ENCODE data around the gene EGFR.

EGFR gene

DNA sequence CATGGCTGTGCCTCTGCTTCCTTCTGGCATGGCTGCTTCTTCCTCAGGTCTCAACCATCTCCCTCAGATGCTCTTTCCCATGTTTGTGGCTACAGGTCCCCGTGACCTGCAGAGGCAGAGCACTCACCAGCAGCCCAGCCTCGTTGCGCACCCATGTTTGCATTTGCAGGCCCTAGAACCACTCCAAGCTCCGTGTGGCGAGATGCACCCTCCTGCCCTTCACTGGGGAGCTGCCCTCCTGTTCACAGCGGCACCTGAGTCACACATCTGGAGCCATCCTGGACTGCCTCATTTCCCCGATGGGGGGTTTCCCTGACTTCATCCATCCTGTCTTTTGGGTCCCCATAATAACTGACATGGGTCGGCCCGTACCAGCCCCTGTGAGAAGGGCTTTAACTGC lies 35.9 kb downstream of the EGFR start:
- DNase-seq (ENCODE audit: extremely low read depth, low read depth) = no peak
- TF ChIP-seq, protein P1, sequence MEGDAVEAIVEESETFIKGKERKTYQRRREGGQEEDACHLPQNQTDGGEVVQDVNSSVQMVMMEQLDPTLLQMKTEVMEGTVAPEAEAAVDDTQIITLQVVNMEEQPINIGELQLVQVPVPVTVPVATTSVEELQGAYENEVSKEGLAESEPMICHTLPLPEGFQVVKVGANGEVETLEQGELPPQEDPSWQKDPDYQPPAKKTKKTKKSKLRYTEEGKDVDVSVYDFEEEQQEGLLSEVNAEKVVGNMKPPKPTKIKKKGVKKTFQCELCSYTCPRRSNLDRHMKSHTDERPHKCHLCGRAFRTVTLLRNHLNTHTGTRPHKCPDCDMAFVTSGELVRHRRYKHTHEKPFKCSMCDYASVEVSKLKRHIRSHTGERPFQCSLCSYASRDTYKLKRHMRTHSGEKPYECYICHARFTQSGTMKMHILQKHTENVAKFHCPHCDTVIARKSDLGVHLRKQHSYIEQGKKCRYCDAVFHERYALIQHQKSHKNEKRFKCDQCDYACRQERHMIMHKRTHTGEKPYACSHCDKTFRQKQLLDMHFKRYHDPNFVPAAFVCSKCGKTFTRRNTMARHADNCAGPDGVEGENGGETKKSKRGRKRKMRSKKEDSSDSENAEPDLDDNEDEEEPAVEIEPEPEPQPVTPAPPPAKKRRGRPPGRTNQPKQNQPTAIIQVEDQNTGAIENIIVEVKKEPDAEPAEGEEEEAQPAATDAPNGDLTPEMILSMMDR (IDR thresholded peaks at IDR 0.05; ENCODE audit: low read depth, low read length, missing control alignments) = no peak
- no peak overlapping the region for H3K4me3 ChIP-seq (replicated peaks; ENCODE audit: low read depth, low read length)

DNA sequence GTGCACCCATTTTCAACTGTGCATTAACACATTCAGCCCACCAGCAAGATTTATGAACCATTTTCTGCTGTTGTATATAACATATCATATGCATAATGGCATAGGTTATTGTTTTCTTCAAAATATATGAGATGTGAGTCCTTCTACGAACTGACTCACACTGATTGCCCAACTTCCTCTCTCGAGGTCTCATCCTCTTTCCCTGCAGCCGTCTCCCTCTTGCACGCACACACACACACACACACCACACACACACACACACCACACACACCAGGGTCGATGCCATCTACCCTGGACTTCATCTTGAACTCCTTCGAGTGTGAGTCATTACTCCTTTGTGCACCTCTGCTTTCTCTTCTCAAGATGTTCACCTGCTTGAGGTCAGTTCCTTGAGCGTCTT lies 36.7 kb downstream of the EGFR start:
- no peak overlapping the region for H3K4me3 ChIP-seq (replicated peaks; ENCODE audit: low read depth, low read length)
- TF ChIP-seq, protein P1 (IDR thresholded peaks at IDR 0.05; ENCODE audit: low read depth, low read length, missing control alignments) = no peak
- no peak for DNase-seq (ENCODE audit: extremely low read depth, low read depth)

DNA sequence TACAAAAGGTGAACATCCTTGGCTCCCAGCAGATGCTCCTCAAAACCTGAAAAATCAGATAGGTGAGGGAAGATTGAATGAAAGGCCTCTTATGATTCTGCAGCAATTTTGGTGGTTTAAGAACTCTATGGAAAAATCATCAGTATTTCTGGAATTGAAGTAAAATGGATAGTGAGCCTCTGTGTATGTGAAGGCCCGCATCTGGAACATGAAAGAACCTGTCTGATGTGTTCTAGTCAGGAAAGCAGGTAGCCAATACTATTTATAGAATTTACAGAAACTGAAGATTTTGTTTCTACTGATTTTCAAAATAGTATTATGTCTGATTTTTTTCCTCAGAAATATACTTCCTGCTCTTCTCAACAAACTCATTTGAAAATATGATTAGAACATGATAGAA lies 37.3 kb downstream of the EGFR start:
- TF ChIP-seq, protein P1 (IDR thresholded peaks at IDR 0.05; ENCODE audit: low read depth, low read length, missing control alignments) = no peak

DNA sequence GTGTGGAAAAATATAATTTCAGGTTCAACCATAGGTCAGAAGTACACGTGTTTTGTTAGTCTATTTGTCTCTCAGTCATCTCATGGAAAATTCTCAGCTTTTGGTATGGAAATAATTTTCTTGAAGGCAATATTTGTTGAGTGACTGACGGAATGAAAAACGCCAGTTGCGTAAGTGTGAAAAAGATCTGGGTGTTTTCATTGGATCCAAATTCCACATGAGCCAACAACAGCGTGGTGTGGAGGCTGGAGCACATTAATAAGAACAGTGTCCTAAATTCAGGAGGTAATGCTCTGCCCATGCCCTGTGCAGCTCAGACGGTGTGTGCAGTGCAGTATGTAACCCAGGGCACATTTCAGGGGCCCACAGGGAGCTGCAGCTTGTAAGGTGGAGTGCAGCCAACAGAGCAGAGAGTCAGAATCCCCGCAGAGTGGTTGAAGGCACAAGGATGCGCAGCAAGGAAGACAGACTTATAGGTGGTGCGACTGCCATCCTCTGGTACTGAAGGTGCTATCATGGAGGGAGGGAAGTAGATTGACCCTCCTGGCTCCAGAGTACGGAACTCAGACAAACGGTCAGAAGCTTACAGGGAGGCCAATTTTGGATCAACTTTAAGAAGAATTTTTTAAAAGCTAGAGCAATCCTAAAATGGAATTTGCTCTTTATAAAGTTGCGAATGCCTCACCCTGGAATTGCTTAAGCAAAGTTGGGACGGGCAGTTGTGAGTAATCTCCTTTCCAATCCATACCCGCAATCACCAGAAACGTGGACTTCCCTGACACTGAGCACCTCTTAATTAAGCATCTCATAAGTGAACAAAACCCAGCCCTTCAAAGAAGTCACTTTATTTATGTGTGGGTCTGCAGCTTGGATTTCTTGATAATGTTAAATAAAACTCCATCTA lies 38.0 kb downstream of the EGFR start:
- DNase-seq (ENCODE audit: extremely low read depth, low read depth) = no peak
- H3K4me3 ChIP-seq (replicated peaks; ENCODE audit: low read depth, low read length) = no peak overlapping the region
- TF ChIP-seq, protein P1 (IDR thresholded peaks at IDR 0.05; ENCODE audit: low read depth, low read length, missing control alignments) = no peak

More for the DNA sequence above, 37.3 kb downstream of the EGFR start:
- no peak for DNase-seq (ENCODE audit: extremely low read depth, low read depth)
- no peak overlapping the region for H3K4me3 ChIP-seq (replicated peaks; ENCODE audit: low read depth, low read length)

GRCh38 chr7:55058314-55058713 lies 39.5 kb downstream of the EGFR start:
- TF ChIP-seq, protein P1 (IDR thresholded peaks at IDR 0.05; ENCODE audit: low read depth, low read length, missing control alignments) = no peak
- no peak overlapping the region for H3K4me3 ChIP-seq (replicated peaks; ENCODE audit: low read depth, low read length)
- DNase-seq (ENCODE audit: extremely low read depth, low read depth) = no peak

DNA sequence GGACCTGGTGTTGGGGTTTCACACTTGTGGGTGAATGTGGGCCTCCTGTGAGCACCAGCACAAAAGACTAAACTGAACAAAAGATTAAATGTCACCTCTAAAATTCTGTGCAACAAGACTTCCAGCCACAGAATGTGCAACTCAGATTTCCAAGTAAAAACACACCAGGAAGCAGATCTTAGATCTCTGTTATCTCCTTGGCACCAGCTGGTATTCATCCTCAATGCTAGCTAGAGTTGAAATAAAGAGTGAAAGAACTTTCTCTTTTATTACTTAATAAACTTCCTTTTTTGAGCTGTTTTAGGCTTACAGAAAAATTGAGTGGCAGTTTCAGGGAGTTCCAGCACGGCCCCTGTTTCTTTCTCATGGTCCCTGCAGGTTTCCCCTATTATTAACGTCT lies 40.2 kb downstream of the EGFR start:
- no peak for DNase-seq (ENCODE audit: extremely low read depth, low read depth)
- H3K4me3 ChIP-seq (replicated peaks; ENCODE audit: low read depth, low read length) = no peak overlapping the region
- TF ChIP-seq, protein P1 (IDR thresholded peaks at IDR 0.05; ENCODE audit: low read depth, low read length, missing control alignments) = no peak
